Mesenchymal stem cell (in vitro differentiated cells and primary cell): ENCODE results near the gene MC1R.
A peak's percentile ranks its signal among the peaks of the same experiment; 100 is the strongest.

Experiments
- DNase-seq: peaks from one replicate; pipeline ENCODE4 v3.0.0-alpha.2; 2013
- H2AFZ ChIP-seq: one replicate; pipeline ENCODE4 v1.6.1; 2013; ENCODE audit warnings: low read depth, mild to moderate bottlenecking, control low read depth, inconsistent platforms, low read length, moderate library complexity
- H2AK5ac ChIP-seq: 2 replicates; pipeline ENCODE4 v1.6.1; 2013; ENCODE audit warnings: low read length, moderate library complexity, mild to moderate bottlenecking, inconsistent platforms; ENCODE audit not compliant: severe bottlenecking
- H2BK120ac ChIP-seq: one replicate; pipeline ENCODE4 v1.6.1; 2013; ENCODE audit warnings: low read depth, mild to moderate bottlenecking, inconsistent platforms, low read length, moderate library complexity
- H2BK12ac ChIP-seq, 2 experiments: one replicate each; pipeline ENCODE4 v1.6.1; 2013; ENCODE audit warnings: inconsistent platforms in 2 of 2, low read length in 2 of 2, mild to moderate bottlenecking in 2 of 2, moderate library complexity in 2 of 2, control low read depth in 1 of 2
- H2BK15ac ChIP-seq: one replicate; pipeline ENCODE4 v1.6.1; 2013; ENCODE audit warnings: mild to moderate bottlenecking, low read depth, inconsistent platforms; ENCODE audit not compliant: poor library complexity, severe bottlenecking
- H2BK5ac ChIP-seq: 2 replicates; pipeline ENCODE4 v1.6.1; 2013; ENCODE audit warnings: low read depth, mild to moderate bottlenecking, low read length, control low read depth, inconsistent platforms; ENCODE audit not compliant: poor library complexity, severe bottlenecking
- H3K14ac ChIP-seq, 2 experiments: one replicate each; pipeline ENCODE4 v1.6.1; 2013; ENCODE audit warnings: inconsistent platforms in 2 of 2, low read length in 2 of 2, control low read depth in 1 of 2, mild to moderate bottlenecking in 1 of 2, moderate library complexity in 1 of 2
- H3K18ac ChIP-seq, 2 experiments: one replicate each; pipeline ENCODE4 v1.6.1; 2013; ENCODE audit warnings: inconsistent platforms in 2 of 2, low read length in 2 of 2, control low read depth in 1 of 2, low read depth in 1 of 2, mild to moderate bottlenecking in 1 of 2
- H3K23ac ChIP-seq, 2 experiments: one replicate each; pipeline ENCODE4 v1.6.1; 2013; ENCODE audit warnings: inconsistent platforms in 2 of 2, low read length in 2 of 2, mild to moderate bottlenecking in 2 of 2, moderate library complexity in 2 of 2, control low read depth in 1 of 2
- H3K27ac ChIP-seq: 2 replicates; pipeline ENCODE4 v1.5.1; 2013; ENCODE audit warnings: mild to moderate bottlenecking, moderate library complexity, low read length, control low read depth, inconsistent platforms; ENCODE audit not compliant: poor library complexity, severe bottlenecking
- H3K27me3 ChIP-seq, 2 experiments: 2 replicates each; pipeline versions ENCODE4 v1.6.1 to v1.7.0; 2013; ENCODE audit warnings: low read length in 2 of 2, mild to moderate bottlenecking in 2 of 2, moderate library complexity in 2 of 2, control low read depth in 1 of 2, inconsistent platforms in 1 of 2; ENCODE audit not compliant: control insufficient read depth in 1 of 2, insufficient read depth in 1 of 2
- H3K36me3 ChIP-seq, 2 experiments: 2 replicates each; pipeline versions ENCODE4 v1.6.1 to v1.7.0; 2013; ENCODE audit warnings: low read length in 2 of 2, control low read depth in 1 of 2, inconsistent platforms in 1 of 2, low read depth in 1 of 2, mild to moderate bottlenecking in 1 of 2; ENCODE audit not compliant: insufficient read depth in 2 of 2, control insufficient read depth in 1 of 2
- H3K4ac ChIP-seq, 2 experiments: one replicate each; pipeline ENCODE4 v1.6.1; 2013; ENCODE audit warnings: inconsistent platforms in 2 of 2, low read length in 2 of 2, mild to moderate bottlenecking in 2 of 2, moderate library complexity in 2 of 2, control low read depth in 1 of 2, low read depth in 1 of 2
- H3K4me1 ChIP-seq: 2 replicates; pipeline ENCODE4 v1.6.1; 2013; ENCODE audit warnings: low read depth, low read length, control low read depth; ENCODE audit not compliant: control insufficient read depth, insufficient read depth
- H3K4me2 ChIP-seq: 2 replicates; pipeline ENCODE4 v1.6.1; 2013; ENCODE audit warnings: low read length, mild to moderate bottlenecking, inconsistent platforms; ENCODE audit not compliant: poor library complexity, severe bottlenecking
- H3K4me3 ChIP-seq, 2 experiments: 2 replicates each; pipeline versions ENCODE4 v1.5.1 to v1.7.0; 2013; ENCODE audit warnings: low read length in 2 of 2, mild to moderate bottlenecking in 2 of 2, control low read depth in 1 of 2, low read depth in 1 of 2; ENCODE audit not compliant: insufficient read depth in 1 of 2
- H3K79me1 ChIP-seq: replicated peaks from 2 replicates; pipeline ENCODE4 v1.6.1; 2013; ENCODE audit warnings: mild to moderate bottlenecking, control low read depth, low read length, inconsistent platforms; ENCODE audit not compliant: poor library complexity, severe bottlenecking
- H3K9ac ChIP-seq: 2 replicates; pipeline ENCODE4 v1.7.0; 2013; ENCODE audit warnings: mild to moderate bottlenecking, low read length, moderate library complexity
- H3K9me3 ChIP-seq: 2 replicates; pipeline ENCODE4 v1.7.0; 2013; ENCODE audit warnings: mild to moderate bottlenecking, low read length; ENCODE audit not compliant: control insufficient read depth
- H4K8ac ChIP-seq: one replicate; pipeline ENCODE4 v1.6.1; 2013; ENCODE audit warnings: inconsistent platforms, mild to moderate bottlenecking, low read length, moderate library complexity
- H4K91ac ChIP-seq: one replicate; pipeline ENCODE4 v1.6.1; 2013; ENCODE audit warnings: mild to moderate bottlenecking, low read length, inconsistent platforms
- WGBS: methylation state at CpG from one replicate; pipeline ENCODE4 v1.1.7; 2013; ENCODE audit warnings: mixed read lengths; 5-methylcytosine and 5-hydroxymethylcytosine counted together

MC1R gene

DNA sequence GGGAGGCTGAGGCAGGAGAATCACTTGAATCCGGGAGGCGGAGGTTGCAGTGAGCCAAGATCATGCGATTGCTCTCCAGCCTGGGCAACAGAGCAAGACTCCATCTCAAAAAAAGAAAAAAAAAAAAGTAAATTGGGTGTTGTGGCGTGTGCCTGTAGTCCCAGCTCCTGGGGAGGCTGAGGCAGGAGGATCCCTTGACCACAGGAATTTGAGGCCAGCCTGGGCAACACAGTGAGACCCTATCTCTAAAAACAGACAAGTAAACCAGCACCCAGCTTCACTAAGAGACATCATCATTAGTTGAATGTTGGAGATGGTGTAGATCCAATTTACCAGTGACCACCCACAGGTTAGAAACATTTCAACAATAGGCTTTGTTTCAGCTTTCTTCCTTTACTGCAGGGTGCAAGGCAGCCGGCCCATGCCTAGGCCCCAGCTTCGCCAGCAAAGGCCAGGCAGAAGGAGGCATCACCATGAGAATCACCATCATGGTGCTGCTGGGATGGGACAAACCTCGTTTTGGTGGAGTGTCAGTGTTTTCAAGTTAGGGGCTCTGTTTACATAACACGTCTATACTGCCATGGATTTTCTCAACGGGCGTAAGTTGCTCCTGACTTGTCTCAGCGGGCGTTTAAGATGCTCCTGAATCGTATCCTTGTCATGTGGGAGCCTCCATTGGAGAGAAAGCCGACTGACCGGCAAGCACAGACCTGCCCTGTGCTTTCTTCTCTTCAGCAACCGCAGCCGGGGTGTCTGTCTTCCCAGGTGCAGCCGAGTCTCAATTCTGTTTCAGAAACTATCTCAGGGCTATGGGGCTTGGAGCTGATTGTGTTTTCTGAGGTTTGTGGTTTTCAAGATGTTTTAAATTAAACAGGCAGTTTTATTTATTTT is 37.9 kb upstream of the MC1R start:
- Histone ChIP-seq H3K27me3 (no peaks in the 10 kb centered on the region), H3K9me3 (no peaks in the 10 kb centered on the region), H3K23ac (no peak overlapping the region), H3K79me1 (peaks cover 18% of the 10 kb centered on the region), H4K8ac (no peak overlapping the region), H2BK5ac (no peak overlapping the region), H3K4me1 (peaks cover 4% of the 10 kb centered on the region), H2BK120ac (no peak overlapping the region), H3K4me3 (no peak overlapping the region), H3K4ac (no peak overlapping the region), H3K14ac (no peak overlapping the region), H2BK12ac (no peak overlapping the region), H3K36me3 (peaks cover 74 to 84% of the 10 kb centered on the region in 2 experiments), H3K27ac (no peak overlapping the region), H3K4me2 (no peak overlapping the region), H4K91ac (no peak overlapping the region), H2AK5ac (no peak overlapping the region), H2BK15ac (no peak overlapping the region), H2AFZ (no peak overlapping the region), H3K18ac (no peak overlapping the region), H3K9ac (no peak overlapping the region)
- WGBS: 96% methylated on average over 18 of the region's 18 CpGs
- DNase-seq: no peak

DNA sequence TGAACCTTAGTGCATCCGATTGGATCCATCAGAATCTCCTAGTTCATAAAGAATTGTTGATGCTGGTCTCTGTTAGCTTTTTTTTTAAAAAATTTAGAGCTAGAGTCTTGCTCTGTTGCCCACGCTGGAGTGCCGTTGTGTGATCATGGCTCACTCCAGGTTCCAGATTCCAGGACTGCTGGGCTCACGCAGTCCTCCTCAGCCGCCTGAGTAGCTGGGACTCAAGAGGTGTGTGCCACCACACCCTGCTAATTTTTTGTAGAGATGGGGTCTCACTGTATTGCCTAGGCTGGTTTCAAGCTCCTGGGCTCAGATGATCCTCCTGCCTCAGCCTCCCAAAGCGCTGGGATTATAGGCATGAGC is 37.3 kb upstream of the MC1R start:
- Histone ChIP-seq H3K9ac (no peak overlapping the region), H3K14ac (no peak overlapping the region), H3K27ac (no peak overlapping the region), H3K9me3 (no peaks in the 10 kb centered on the region), H3K4ac (no peak overlapping the region), H2BK12ac (no peak overlapping the region), H2BK120ac (no peak overlapping the region), H3K4me1 (peaks cover 3% of the 10 kb centered on the region), H2BK15ac (no peak overlapping the region), H3K79me1 (peaks cover 18% of the 10 kb centered on the region), H2BK5ac (no peak overlapping the region), H3K36me3 (peaks cover 80 to 83% of the 10 kb centered on the region in 2 experiments), H4K91ac (no peak overlapping the region), H2AFZ (no peak overlapping the region), H3K27me3 (no peaks in the 10 kb centered on the region), H3K18ac (no peak overlapping the region), H2AK5ac (no peak overlapping the region), H3K4me2 (no peak overlapping the region), H3K23ac (no peak overlapping the region), H4K8ac (no peak overlapping the region), H3K4me3 (no peak overlapping the region)
- WGBS: 98% methylated on average over 6 of the region's 6 CpGs
- no peak for DNase-seq

DNA sequence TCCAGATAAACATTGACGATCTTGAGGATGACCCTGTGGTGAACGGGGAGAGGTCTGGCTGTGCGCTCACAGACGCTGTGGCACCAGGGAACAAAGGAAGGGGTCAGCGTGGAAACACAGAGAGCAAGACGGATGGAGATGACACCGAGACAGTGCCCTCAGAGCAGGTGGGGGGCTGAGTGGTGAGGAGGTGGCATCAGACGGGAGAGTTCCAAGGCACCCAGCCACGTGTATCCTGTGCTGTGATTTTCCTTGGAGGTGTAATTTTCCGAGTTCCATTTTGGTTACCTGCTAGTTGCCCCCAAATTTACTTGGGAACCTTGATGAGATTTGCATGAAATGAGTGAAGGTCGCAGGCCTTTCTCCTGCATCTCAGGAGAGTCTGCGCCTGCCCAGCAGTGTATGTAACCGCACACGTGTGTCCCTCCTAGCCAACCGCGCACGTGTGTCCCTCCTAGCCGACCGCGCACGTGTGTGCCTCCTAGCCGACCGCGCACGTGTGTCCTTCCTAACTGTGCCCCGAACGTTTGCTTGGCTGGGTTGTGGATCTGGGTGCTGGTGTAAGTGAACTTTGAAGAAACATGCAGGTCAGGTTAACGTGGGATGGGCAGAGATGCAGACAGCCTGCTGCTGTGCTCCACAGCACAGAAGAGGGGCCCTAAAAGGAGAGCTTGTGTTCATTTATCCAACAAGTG is 35.2 kb upstream of the MC1R start:
- Histone ChIP-seq H2AFZ (no peak overlapping the region), H3K9ac (no peak overlapping the region), H4K91ac (no peak overlapping the region), H2BK5ac (no peak overlapping the region), H3K23ac (no peak overlapping the region), H3K4ac (no peak overlapping the region), H2BK12ac (peak overlapping the region in 1 of 2 experiments; percentile 21), H2BK15ac (no peak overlapping the region), H3K4me2 (no peak overlapping the region), H3K27ac (no peak overlapping the region), H3K79me1 (peaks cover 22% of the 10 kb centered on the region), H3K27me3 (no peaks in the 10 kb centered on the region), H3K4me1 (peaks cover 1% of the 10 kb centered on the region), H2BK120ac (no peak overlapping the region), H2AK5ac (no peak overlapping the region), H4K8ac (no peak overlapping the region), H3K14ac (no peak overlapping the region), H3K36me3 (peaks cover 83 to 94% of the 10 kb centered on the region in 2 experiments), H3K9me3 (no peaks in the 10 kb centered on the region), H3K4me3 (no peak overlapping the region), H3K18ac (no peak overlapping the region)
- no peak for DNase-seq
- 98% methylated on average over 28 of the region's 28 CpGs for WGBS

DNA sequence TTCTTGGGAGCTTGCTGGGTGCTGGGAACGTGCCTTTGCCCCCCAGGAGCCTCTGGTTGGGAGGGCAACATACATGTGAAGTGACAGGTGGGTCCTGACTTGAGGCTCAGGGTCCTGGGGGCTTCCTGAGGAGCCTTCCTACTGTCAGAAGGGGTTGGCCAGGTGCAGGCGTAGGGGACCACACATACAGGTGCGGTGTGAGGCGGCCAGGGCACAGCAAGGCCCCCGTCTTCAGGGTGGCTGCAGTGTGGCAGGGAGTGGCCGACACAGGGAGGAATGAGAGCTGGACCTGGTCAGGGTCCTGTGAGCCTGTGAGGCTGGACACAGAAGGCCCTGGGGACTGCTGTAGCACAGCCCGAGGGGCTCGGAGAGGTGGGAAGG is 34.6 kb upstream of the MC1R start:
- Histone ChIP-seq H2AFZ (no peak overlapping the region), H2BK12ac (no peak overlapping the region), H3K4me3 (no peak overlapping the region), H3K4me1 (peaks cover 1% of the 10 kb centered on the region), H2BK5ac (no peak overlapping the region), H3K4me2 (no peak overlapping the region), H2BK15ac (no peak overlapping the region), H3K9ac (no peak overlapping the region), H3K18ac (no peak overlapping the region), H2AK5ac (no peak overlapping the region), H4K91ac (no peak overlapping the region), H3K27ac (no peak overlapping the region), H3K14ac (no peak overlapping the region), H3K27me3 (no peaks in the 10 kb centered on the region), H3K4ac (no peak overlapping the region), H3K36me3 (peaks cover 81 to 94% of the 10 kb centered on the region in 2 experiments), H4K8ac (peak overlapping the region; percentile 22), H3K9me3 (no peaks in the 10 kb centered on the region), H3K79me1 (peaks cover 24% of the 10 kb centered on the region), H3K23ac (no peak overlapping the region), H2BK120ac (no peak overlapping the region)
- WGBS: 98% methylated on average over 6 of the region's 8 CpGs
- DNase-seq: no peak
